Activated CD8-positive, alpha-beta memory T cell treated with anti-CD3 and anti-CD28 coated beads, Interleukin-2, amount 50 U/mL, for 24 hours (primary cell): ENCODE results near the gene FOXRED2.
"Not testable (repeated sequence)": the region's sequence is repeated elsewhere in the genome, so short reads cannot be mapped to it uniquely, and the experiment has no call there.

Experiments
- DNase-seq: peaks from one replicate; pipeline ENCODE4 v3.0.0-alpha.2; 2020; ENCODE audit errors: extremely low read depth

FOXRED2 gene

GRCh38 chr22:36469094-36469710, 37.6 kb downstream of the FOXRED2 start:
- DNase-seq = no peak

- DNase-seq = no peak
These were observed 38.9 kb downstream of the FOXRED2 start for GRCh38 chr22:36467946-36468345.

GRCh38 chr22:36467042-36467810, 39.6 kb downstream of the FOXRED2 start:
- DNase-seq = no peak

DNA sequence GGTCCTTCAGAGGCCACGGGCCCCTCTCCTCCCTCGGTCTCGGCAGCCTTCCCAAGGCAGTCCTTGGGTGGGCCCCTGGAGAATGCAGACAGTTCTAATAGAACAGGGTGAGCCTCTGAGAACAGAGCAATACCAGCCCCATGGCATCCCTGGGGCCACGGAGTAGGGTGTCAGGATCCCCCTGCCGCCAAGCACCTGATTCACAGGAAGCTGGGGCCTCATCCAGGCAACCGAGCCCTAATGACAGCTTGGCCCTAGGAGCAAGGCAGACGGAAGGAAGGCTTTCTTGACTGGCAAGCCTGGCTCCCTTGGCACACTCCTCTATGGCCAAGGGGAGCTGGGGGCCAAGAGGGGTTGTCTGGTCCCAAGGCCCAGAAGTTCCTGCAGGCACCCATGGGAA, 40.6 kb downstream of the FOXRED2 start:
- no peak for DNase-seq

- no peak for DNase-seq
These were observed 41.4 kb downstream of the FOXRED2 start for GRCh38 chr22:36465232-36466021.

GRCh38 chr22:36464715-36465231, 42.1 kb downstream of the FOXRED2 start:
- no peak for DNase-seq

GRCh38 chr22:36463783-36464184, 43.1 kb downstream of the FOXRED2 start:
- no peak for DNase-seq

GRCh38 chr22:36461665-36462649, 44.9 kb downstream of the FOXRED2 start:
- no peak for DNase-seq

GRCh38 chr22:36460202-36460601, 46.6 kb downstream of the FOXRED2 start:
- DNase-seq = no peak

DNA sequence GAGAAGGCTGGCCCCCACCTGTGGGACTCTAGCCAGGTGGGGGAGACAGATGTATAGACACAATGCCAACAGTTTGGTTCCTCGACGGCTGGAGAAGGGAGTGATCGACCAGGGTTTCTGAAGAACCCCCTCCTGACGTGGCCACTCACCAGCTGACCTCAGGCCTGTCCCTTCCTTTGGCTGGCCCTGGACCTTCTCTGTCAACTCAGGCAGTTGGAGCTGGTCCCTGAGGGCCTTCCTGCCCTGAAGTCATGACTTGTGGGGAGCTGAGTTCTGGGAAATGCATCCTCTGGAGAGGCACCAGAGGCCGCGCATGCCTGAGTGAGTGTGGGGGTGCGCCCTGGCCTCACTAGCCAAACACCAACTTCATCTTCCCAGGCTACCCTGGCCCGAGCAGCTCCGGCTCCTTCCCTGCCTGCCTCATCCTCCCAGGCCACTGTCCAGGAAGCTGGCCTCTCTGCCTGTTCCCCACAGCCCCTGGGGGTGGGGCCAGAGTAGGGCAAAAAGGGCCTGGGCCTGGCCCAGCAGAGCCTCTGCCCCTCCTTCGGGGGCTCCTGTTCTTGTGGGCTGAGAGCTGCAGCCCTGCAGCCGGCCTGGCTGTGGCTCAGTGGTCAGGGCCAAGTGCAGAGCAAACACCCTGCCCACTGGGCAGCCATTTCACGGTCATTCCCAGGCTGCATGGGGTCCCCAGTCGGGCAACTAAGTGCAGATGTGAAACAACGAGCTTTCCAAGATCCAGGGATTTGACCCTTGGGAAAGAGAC, 49.0 kb downstream of the FOXRED2 start:
- DNase-seq = no peak

DNA sequence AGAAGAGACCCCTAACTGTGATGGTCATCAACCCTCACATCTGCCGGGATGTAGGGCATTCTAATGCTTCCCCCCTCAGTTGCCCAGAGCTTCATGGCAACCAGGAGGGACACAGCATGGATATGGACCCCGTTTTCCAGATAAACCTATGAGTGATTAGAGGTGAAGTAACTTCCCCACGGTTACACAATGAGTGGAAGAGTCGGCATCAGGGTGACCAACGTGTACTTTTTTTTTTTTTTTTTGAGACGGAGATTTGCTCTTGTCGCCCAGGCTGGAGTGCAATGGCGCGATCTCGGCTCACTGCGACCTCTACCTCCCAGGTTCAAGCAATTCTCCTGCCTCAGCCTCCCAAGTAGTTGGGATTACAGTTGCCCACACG, 50.4 kb downstream of the FOXRED2 start:
- DNase-seq = no peak

DNA sequence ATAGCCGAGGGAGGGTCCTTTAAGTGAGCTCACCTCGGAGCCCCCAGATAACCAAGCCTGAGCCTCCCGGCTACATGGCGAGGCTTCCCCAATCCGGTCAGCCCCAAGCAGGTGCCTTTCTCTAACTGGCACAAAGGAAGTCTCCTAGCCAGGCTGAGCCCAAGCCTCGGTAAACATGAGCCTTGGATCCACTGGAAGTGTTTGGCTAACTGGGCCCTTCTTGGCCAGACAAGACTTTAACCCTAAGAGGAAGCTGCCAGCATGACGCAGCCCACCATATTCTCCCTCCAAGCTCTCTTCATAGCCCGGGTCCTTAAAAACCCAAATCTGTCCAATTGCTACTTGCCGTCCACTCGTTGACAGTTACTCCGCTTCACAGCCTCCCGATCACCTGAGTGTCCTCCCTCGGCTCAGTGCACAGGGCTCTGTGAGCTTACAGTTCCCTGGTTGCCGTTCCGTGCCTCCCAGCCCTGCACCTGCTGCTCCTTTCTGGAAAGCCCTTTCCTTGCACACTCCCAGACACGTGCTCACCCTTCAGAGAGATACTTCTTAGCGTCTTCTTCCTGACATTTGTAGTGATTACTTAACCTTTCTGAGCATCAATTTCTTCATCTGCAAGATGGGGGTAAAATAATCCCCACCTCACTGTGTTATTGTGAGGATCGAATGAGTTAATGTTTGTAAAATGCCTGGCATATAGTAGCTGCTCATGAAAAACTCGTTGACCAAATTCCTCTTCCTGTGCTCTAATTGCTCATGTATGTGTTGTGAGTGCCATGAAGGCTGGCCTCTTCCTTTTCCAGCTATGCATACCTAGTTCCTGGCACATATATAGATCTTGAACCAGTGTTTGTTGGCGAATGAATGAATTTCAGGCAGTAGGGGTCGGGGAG, 51.0 kb downstream of the FOXRED2 start:
- DNase-seq = no peak

DNA sequence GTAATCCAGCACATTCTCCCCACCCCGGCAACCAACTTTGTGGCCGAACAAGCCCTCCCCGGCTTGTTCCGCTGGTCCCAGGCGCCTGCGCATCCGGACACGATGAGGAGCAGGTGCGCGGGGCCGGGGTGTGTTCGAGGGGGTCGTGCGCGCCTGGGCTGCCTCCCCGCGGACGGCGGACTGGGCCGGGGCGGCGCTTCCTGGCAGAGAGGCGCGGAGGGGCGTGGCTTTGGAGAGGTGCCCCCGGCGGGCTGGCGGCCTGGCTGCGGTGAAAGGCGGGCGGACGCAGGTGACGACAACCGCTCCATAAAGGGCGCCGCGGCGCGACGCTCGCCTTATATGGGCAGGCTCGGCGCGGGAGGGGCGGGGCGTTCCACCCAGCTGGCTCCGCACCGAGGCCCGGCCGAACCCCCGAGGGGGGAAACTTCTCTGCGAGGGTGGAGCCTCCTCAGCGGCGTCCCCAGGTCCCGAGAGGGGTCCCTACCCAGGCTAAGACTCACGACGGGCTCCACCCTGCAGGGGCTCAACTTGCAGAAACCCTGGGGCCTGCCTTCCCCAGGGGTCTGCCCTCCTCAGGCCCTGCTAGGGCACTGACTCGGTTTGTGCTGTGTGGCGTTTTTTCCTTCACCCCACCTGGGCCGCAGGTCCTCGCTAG, 51.8 kb downstream of the FOXRED2 start:
- peak; percentile 86 for DNase-seq

GRCh38 chr22:36453855-36454378, 52.9 kb downstream of the FOXRED2 start:
- DNase-seq = no peak

GRCh38 chr22:36452978-36453607, 53.7 kb downstream of the FOXRED2 start:
- DNase-seq = not testable (repeated sequence)

GRCh38 chr22:36452250-36452977, 54.4 kb downstream of the FOXRED2 start:
- DNase-seq = no peak

- DNase-seq = not testable (repeated sequence)
These were observed 55.9 kb downstream of the FOXRED2 start for GRCh38 chr22:36450923-36451322.
